SU-DHL-6 (cell line): ENCODE data around the gene DCAF15.

Source experiments
- EZH2phosphoT487 ChIP-seq: fragments of 200-600 bp; sonication (generic), shearing (Covaris generic); conservative IDR thresholded peaks from 2 replicates; pipeline ENCODE4 v1.6.1; 2018; ENCODE audit warnings: mild to moderate bottlenecking, antibody characterized with exemption, low read length, moderate library complexity, mixed read lengths
- TF ChIP-seq, protein P1 (sequence below): fragments of 200-600 bp; sonication (generic); IDR thresholded peaks from one replicate; pipeline ENCODE4 v1.5.1; 2017; ENCODE audit warnings: antibody characterized with exemption, mild to moderate bottlenecking, low read length, moderate library complexity; ENCODE audit not compliant: insufficient read depth, poor library complexity, severe bottlenecking

DNA sequence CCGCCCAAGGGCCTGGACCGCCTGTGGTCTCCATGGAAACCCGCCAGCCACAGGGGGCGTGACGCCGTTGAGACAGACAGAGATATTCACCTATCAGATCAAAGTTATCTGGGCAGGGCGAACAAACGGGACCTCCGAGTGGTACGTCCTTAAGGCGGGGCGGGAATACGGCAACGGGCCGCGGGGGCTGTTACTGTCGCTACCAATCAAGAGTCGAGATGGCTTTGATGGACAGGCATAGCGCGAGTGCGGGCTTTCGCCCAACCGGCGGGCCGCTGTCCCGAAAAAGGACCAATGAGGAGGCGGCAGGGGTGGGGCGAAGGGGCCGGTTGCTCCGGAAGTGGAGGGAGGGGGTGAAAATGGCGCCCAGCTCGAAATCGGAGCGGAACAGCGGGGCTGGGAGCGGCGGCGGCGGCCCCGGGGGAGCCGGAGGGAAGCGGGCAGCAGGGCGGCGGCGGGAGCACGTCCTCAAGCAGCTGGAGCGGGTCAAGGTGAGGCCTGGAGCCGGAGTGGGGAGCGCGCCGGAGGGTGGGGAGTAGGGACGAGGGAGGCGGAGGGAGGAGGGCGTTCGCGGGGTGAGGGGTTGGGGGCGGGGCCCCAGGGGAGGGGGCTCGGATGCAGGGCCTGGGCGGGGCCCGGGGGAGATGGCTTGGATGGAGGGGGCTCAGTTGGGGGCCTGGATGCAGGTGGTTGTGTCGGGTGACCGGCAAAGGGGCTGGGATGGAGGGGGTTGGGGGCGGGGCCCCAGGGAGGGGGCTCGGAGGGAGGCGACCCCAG lies at the start of gene DCAF15:
- TF ChIP-seq, protein P1, sequence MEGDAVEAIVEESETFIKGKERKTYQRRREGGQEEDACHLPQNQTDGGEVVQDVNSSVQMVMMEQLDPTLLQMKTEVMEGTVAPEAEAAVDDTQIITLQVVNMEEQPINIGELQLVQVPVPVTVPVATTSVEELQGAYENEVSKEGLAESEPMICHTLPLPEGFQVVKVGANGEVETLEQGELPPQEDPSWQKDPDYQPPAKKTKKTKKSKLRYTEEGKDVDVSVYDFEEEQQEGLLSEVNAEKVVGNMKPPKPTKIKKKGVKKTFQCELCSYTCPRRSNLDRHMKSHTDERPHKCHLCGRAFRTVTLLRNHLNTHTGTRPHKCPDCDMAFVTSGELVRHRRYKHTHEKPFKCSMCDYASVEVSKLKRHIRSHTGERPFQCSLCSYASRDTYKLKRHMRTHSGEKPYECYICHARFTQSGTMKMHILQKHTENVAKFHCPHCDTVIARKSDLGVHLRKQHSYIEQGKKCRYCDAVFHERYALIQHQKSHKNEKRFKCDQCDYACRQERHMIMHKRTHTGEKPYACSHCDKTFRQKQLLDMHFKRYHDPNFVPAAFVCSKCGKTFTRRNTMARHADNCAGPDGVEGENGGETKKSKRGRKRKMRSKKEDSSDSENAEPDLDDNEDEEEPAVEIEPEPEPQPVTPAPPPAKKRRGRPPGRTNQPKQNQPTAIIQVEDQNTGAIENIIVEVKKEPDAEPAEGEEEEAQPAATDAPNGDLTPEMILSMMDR: no peak
- no peak for TF ChIP-seq EZH2phosphoT487
